LNCaP clone FGC (cell line): ENCODE data around the gene RBFOX2.

Source experiments
- DNase-seq: peaks from one replicate; pipeline ENCODE4 v3.0.0-alpha.2; 2011; ENCODE audit warnings: low read depth
- H3K4me3 ChIP-seq: 2 replicates; pipeline ENCODE4 v1.5.1; 2011; ENCODE audit warnings: mild to moderate bottlenecking, low read depth, low read length, control low read depth
- CTCF ChIP-seq: IDR thresholded peaks from 2 replicates; pipeline ENCODE4 v1.5.1; 2012; ENCODE audit warnings: mild to moderate bottlenecking; ENCODE audit not compliant: control insufficient read depth, insufficient read depth; ENCODE audit errors: extremely low read depth

Gene RBFOX2

DNA sequence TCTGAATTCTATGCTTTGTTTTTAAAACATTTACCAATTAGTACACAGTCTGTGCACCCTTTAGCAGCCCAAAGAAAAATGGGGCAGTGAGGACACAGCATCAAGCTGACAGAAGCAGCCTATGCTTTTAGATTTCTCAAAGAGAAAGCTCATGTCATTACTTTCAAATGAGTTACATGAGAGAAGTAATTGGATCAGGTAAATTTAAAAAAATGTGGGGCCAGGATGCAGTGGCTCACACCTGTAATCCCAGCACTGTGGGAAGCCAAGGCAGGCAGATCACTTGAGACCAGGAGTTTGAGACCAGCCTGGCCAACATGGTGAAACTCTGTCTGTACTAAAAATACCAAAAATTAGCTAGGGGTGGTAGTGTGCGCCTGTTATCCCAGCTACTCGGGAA is 253.3 kb downstream of the RBFOX2 start:
- no peak overlapping the region for H3K4me3 ChIP-seq
- TF ChIP-seq CTCF: no peak
- no peak for DNase-seq

GRCh38 chr22:35769974-35770373 is 258.6 kb downstream of the RBFOX2 start:
- no peak for TF ChIP-seq CTCF
- no peak for DNase-seq
- H3K4me3 ChIP-seq: no peak overlapping the region

GRCh38 chr22:35766654-35767580 is 261.7 kb downstream of the RBFOX2 start:
- no peak for TF ChIP-seq CTCF
- no peak overlapping the region for H3K4me3 ChIP-seq
- no peak for DNase-seq

DNA sequence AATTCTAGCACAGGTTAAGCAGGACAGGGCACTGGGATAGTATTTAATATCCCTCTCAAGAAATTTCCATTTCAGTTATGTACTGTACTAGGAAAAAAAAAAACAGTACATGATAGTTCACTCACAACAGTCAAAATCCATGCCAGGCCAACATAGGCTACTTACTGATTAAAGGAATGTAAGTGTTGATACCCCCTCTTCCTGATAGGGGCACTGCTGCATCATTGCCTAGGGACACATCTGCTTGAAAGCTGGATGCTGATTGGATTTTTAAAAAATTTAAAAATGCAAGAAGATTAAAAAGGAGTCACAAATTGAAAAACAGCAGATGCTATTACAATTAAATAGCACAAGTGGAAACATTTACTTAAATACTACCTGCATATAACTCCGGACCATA is 267.6 kb downstream of the RBFOX2 start:
- DNase-seq: no peak
- H3K4me3 ChIP-seq: no peak overlapping the region
- TF ChIP-seq CTCF: peak; percentile 36

DNA sequence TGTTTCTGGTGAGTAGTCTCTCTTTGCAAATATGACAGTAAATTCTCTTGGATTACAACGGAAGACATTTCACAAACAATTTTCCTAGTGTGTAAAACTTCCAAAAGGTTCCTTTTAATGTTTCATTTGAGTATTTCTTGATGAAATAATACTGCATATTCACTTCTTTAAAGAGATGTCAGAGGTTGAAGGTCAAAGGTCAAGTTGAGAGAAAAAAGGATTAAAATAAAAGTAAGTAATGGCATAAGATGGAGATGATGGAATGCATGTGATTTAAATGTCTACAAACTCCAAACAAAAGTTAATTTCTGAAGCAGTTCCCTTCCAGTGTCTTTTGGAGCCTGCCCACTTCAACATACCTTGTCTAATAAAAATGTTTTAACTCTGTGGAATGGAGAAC is 270.2 kb downstream of the RBFOX2 start:
- no peak overlapping the region for H3K4me3 ChIP-seq
- no peak for DNase-seq
- no peak for TF ChIP-seq CTCF

GRCh38 chr22:35756722-35757121 is 271.9 kb downstream of the RBFOX2 start:
- TF ChIP-seq CTCF: no peak
- no peak overlapping the region for H3K4me3 ChIP-seq
- no peak for DNase-seq

DNA sequence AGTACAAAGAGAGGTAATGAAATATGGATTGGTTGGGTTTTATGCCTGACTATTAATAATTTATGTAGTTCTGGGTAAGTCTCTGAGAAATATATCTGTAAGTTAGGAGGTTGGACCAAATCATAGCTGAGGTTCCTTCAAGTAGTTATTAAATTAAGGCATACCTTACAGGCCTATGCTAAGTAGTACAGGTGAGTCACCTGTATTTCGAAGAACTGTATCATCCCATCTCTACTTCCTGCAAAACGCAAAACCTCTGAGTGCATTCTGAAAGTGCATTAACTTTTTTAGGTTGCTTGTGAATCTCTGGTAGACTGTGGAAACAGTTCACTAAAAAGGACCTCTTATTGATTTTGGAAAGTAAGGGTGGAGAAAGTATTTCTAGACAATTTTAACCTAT is 273.9 kb downstream of the RBFOX2 start:
- DNase-seq: no peak
- TF ChIP-seq CTCF: no peak

More for the DNA sequence above, 273.9 kb downstream of the RBFOX2 start:
- no peak overlapping the region for H3K4me3 ChIP-seq
